Large intestine (tissue), 3 donors: ENCODE results near the gene RSPH3. TPM values are rescaled to one million over a fixed set of nuclear protein-coding genes. Genes with fewer than 3 reads are reported as not detected.

Experiments used
- DNase-seq, 2 donors: peaks; one replicate each; pipeline versions ENCODE4 v3.0.0 to v3.0.0-alpha.2; 2013
- H3K27ac ChIP-seq: one replicate; pipeline ENCODE4 v1.5.1; 2013; ENCODE audit warnings: low read length
- H3K27me3 ChIP-seq: 2 replicates; pipeline ENCODE4 v1.6.1; 2013; ENCODE audit warnings: low read length; ENCODE audit not compliant: control insufficient read depth, insufficient read depth
- H3K36me3 ChIP-seq: 2 replicates; pipeline ENCODE4 v1.6.1; 2013; ENCODE audit warnings: low read length; ENCODE audit not compliant: control insufficient read depth, insufficient read depth
- H3K4me1 ChIP-seq: one replicate; pipeline ENCODE4 v1.6.1; 2013; ENCODE audit warnings: low read length; ENCODE audit not compliant: control insufficient read depth, insufficient read depth
- H3K4me3 ChIP-seq: one replicate; pipeline ENCODE4 v1.5.1; 2013; ENCODE audit warnings: low read length
- H3K9me3 ChIP-seq: one replicate; pipeline ENCODE4 v1.6.1; 2013; ENCODE audit warnings: mild to moderate bottlenecking, low read depth, low read length, moderate library complexity; ENCODE audit not compliant: control insufficient read depth
- WGBS: methylation state at CpG from one replicate; pipeline ENCODE4 v1.1.5; 2013; ENCODE audit warnings: low lambda C conversion rate; ENCODE audit not compliant: insufficient coverage; 5-methylcytosine and 5-hydroxymethylcytosine counted together
- polyA plus RNA-seq: library from polyadenylated mRNA; unstranded; fragments of 120-200 nt; gene quantifications from one replicate; pipeline ENCODE4 v1.2.1, GENCODE V29; 2013

Gene RSPH3
- polyA plus RNA-seq, 1 donor, result 11.8 TPM

DNA sequence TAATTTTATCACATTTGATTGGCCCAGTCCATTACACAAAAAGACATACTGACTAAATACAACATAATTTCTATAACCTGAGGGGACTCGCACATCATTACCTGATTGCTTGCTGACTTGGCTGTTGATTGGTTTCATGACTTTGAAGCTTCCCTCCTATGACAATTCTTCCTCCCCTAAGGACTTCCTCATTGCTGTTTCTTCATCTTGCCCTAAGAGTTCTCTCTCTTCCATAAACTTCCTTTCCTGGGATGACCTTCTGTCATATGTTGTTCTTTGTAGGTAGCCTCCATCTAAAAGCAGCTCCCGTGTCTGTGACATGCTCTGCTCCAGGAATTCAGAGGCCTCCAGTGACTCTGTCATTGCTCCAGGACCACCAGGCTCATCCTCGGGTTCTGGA is 22.6 kb downstream of the RSPH3 start:
- no CpG with 5 or more reads among the region's 3 CpGs for WGBS
- Histone ChIP-seq H3K27me3 (no peaks in the 10 kb centered on the region), H3K27ac (no peak overlapping the region), H3K36me3 (peaks cover 8% of the 10 kb centered on the region), H3K4me3 (no peak overlapping the region), H3K4me1 (no peaks in the 10 kb centered on the region), H3K9me3 (no peaks in the 10 kb centered on the region)
- DNase-seq, result no peak

DNA sequence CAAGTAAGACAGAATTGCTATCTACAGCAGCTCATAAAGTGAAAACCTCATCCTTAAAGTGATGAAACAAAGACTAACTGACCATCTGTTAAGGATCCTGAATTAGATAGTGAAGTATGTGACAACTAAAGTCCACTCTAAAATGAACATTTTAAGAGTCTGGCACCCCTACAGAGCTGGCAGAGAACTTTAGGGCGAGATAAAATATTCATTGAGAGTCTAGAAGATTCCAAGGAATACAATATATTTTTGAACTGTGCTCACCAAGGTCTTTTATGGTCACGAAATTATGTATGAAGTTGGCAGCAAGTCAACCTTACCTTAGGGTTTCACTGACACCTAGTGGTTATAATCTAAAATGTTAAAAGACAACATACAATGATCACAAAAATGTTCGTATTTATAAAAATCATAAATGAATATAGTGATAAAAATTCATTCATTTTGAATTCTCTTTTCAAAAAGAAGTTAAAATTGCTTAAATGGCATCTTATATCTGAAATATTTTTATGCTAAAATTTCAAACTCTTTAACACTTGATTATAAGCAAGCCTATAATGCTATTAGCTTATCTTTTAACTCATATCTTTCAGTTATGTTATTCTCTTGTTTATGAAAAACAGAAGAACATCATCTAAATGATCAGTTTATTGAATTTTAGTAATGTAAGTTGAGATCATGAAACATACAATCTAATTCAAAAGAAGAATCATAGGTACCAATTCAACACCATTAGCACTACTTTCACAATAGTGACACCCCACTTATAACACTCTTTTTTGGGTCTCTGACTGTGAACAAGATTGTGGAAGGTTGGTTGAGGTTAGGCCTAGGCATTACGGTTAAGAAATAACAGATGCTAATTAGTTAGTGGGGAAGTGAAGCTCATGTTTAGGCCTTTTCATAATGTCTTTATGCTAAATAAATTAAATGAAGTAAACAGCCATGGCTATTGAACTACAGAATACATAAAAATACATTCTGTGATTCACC is 27.5 kb downstream of the RSPH3 start:
- Histone ChIP-seq H3K36me3 (peaks cover 5% of the 10 kb centered on the region), H3K4me3 (no peak overlapping the region), H3K27ac (peak overlapping the region; percentile 51), H3K4me1 (peaks cover 3% of the 10 kb centered on the region), H3K9me3 (peaks cover 18% of the 10 kb centered on the region), H3K27me3 (no peaks in the 10 kb centered on the region)
- peak; percentile 41 to 59 for DNase-seq
- 54% methylated on average over 2 of the region's 4 CpGs for WGBS

- H3K27ac ChIP-seq, result no peak overlapping the region
- H3K27me3 ChIP-seq, result no peaks in the 10 kb centered on the region
- WGBS, result 80% methylated on average over 1 of the region's 6 CpGs
- peaks cover 3% of the 10 kb centered on the region for H3K4me1 ChIP-seq
- H3K9me3 ChIP-seq, result peaks cover 31% of the 10 kb centered on the region
- no peak for DNase-seq
- H3K4me3 ChIP-seq, result no peak overlapping the region
- H3K36me3 ChIP-seq, result peaks cover 2% of the 10 kb centered on the region
Measured at GRCh38 chr6:158970640-158971275, 29.2 kb downstream of the RSPH3 start.

DNA sequence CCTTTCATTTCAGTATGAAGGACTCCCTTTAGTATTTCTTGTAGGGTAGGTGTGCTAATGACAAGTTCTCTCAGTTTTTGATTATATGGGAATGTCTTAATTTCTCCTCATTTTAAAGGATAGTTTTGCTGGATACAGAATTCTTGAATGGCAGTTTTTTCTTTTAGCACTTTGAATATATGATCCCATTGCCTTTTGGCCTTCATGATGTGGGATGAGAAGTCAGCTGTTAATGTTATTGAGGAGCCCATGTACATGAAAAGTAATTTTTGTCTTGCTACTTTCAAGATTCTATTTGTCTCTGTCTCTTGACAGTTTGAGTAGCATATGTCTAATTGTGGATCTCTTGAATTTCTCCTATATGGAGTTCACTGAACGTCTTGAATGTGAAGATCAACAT is 30.9 kb downstream of the RSPH3 start:
- H3K9me3 ChIP-seq, result peaks cover 31% of the 10 kb centered on the region
- DNase-seq, result no peak
- no peak overlapping the region for H3K27ac ChIP-seq
- peaks cover 3% of the 10 kb centered on the region for H3K4me1 ChIP-seq
- H3K27me3 ChIP-seq, result no peaks in the 10 kb centered on the region
- 86% methylated on average over 1 of the region's 1 CpG for WGBS
- no peak overlapping the region for H3K4me3 ChIP-seq
- H3K36me3 ChIP-seq, result no peaks in the 10 kb centered on the region

GRCh38 chr6:158963020-158963808 is 36.8 kb downstream of the RSPH3 start:
- DNase-seq, result no peak
- no peaks in the 10 kb centered on the region for H3K27me3 ChIP-seq
- H3K4me1 ChIP-seq, result peaks cover 12% of the 10 kb centered on the region
- H3K4me3 ChIP-seq, result no peak overlapping the region
- no peaks in the 10 kb centered on the region for H3K36me3 ChIP-seq
- H3K27ac ChIP-seq, result no peak overlapping the region
- peaks cover 17% of the 10 kb centered on the region for H3K9me3 ChIP-seq

GRCh38 chr6:158962371-158962770 is 37.6 kb downstream of the RSPH3 start:
- DNase-seq, result no peak
- Histone ChIP-seq H3K4me1 (peaks cover 12% of the 10 kb centered on the region), H3K9me3 (peaks cover 11% of the 10 kb centered on the region), H3K36me3 (no peaks in the 10 kb centered on the region), H3K27ac (no peak overlapping the region), H3K4me3 (no peak overlapping the region), H3K27me3 (no peaks in the 10 kb centered on the region)
- 82% methylated on average over 1 of the region's 3 CpGs for WGBS

DNA sequence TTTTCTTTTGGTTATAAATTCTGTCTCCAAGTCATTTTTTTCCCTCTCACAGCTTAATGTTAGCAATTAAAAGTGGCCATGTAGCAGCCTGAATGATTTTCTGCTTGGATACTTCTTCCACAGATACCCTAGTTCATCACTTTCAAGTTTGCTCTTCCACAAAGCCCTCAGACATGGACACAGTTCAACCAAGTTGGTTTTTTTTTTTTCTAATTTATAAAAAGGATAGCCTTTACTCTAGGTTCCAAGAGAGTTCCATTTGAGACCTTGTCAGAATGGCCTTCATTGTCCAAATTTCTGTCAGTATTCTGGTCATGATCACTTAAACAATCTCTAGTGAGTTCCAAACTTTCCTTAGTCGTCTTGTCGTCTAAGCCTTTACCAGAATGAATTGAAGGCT is 40.0 kb downstream of the RSPH3 start:
- DNase-seq, result no peak
- Histone ChIP-seq H3K9me3 (no peaks in the 10 kb centered on the region), H3K4me3 (no peak overlapping the region), H3K4me1 (peaks cover 12% of the 10 kb centered on the region), H3K27me3 (no peaks in the 10 kb centered on the region), H3K27ac (no peak overlapping the region), H3K36me3 (no peaks in the 10 kb centered on the region)
- WGBS, result 80% methylated on average over 2 of the region's 2 CpGs

- WGBS, result 100% methylated on average over 1 of the region's 4 CpGs
- H3K27ac ChIP-seq, result no peak overlapping the region
- no peak overlapping the region for H3K4me3 ChIP-seq
- no peaks in the 10 kb centered on the region for H3K27me3 ChIP-seq
- H3K36me3 ChIP-seq, result no peaks in the 10 kb centered on the region
- H3K9me3 ChIP-seq, result no peaks in the 10 kb centered on the region
- H3K4me1 ChIP-seq, result peaks cover 12% of the 10 kb centered on the region
- no peak for DNase-seq
Measured at GRCh38 chr6:158959552-158959951, 40.5 kb downstream of the RSPH3 start.

DNA sequence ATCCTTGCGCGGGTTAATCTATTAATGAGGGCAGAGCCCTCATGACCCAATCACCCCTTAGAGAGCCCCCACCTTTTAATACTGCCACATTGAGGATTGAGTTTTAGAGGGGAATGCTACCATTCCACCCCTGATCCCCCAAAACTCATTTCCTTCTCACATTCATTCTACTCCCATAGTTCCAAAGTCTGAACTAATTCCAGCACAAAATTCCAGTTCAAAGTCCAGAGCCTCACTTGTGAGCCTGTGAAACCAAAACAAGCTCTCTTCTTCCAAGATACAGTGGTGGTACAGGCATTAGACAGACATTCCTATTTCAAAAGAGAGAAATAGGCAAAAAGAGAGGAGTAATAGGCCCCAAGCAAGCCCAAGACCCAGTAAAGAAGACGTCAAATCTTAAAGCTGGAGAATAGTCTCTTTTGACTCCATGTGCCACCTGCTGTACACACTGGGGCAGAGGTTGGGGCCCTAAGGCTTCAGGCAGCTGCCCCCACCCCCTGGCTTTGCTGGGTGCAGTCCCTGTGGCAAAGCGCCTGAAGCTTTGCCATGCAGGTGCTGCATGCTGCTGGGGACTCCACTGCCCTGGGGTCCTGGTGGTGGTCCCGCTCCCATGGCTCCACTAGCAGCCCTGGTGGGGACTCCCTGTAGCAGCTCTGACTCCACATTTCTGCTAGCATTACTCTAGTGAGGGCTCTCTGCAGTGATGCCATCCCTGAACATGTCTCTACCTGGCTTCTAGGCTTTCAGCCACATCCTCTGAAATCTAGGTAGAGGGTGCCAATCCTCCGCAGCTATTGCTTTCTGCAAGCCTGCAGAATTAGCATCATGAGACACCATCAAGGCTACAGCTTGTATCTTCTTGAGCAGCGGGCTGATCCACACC is 41.3 kb downstream of the RSPH3 start:
- H3K27me3 ChIP-seq, result no peaks in the 10 kb centered on the region
- no peaks in the 10 kb centered on the region for H3K9me3 ChIP-seq
- H3K4me3 ChIP-seq, result no peak overlapping the region
- peak; percentile 14 to 68 for DNase-seq
- no CpG with 5 or more reads among the region's 7 CpGs for WGBS
- H3K4me1 ChIP-seq, result peaks cover 12% of the 10 kb centered on the region
- no peaks in the 10 kb centered on the region for H3K36me3 ChIP-seq
- H3K27ac ChIP-seq, result peak overlapping the region; percentile 54
